K562 treated with DMSO at 1 percent for 48 hours (cell line): Measurements from ENCODE around the gene TMEM43. TPM values are rescaled to one million over a fixed set of nuclear protein-coding genes. Genes with fewer than 3 reads are reported as not detected.

ENCODE experiments used
- total RNA-seq: library from RNA; unstranded; fragments of 300-600 nt; gene quantifications from 2 replicates; pipeline ENCODE4 v1.2.3, GENCODE V29; 2022; ENCODE audit warnings: low replicate concordance; ENCODE audit errors: extremely low read depth

The TMEM43 gene
- not detected in 2 replicates for total RNA-seq

GRCh38 chr3:14124615-14125192, at the start of gene TMEM43, which contains the start of gene CHCHD4:
Gene TMEM43, plus strand, starts transcription at chr3:14125052. Its CDS starts 142 bp downstream, at chr3:14125194.
Gene CHCHD4, minus strand, starts transcription at chr3:14124870. Its CDS starts 194 bp downstream, at chr3:14124676.

GRCh38 chr3:14178247-14179113, 53.6 kb downstream of the TMEM43 start, which contains the start of the genes LSM3 and XPC:
Gene LSM3, plus strand, starts transcription at chr3:14178817. Its CDS starts 44 bp downstream, at chr3:14178861.
Gene XPC, minus strand, starts transcription at chr3:14178601. Its CDS starts 33 bp downstream, at chr3:14178568.

Other genes starting within 250 kb of the TMEM43 start
- not detected in 2 replicates for gene WNT7A, start 245.0 kb upstream of the TMEM43 start, total RNA-seq
- not detected in 2 replicates for gene CHCHD4, start 182 bp upstream of the TMEM43 start, total RNA-seq
- not detected in 2 replicates for gene XPC, start 53.5 kb downstream of the TMEM43 start, total RNA-seq
- not detected in 2 replicates for gene LSM3, start 53.8 kb downstream of the TMEM43 start, total RNA-seq